Measurements from ENCODE around the gene CACNB2. TPM values are rescaled to one million over a fixed set of nuclear protein-coding genes. Genes with fewer than 3 reads are reported as not detected.

Gene CACNB2
- total RNA-seq, 1 donor = 1.3 TPM

DNA sequence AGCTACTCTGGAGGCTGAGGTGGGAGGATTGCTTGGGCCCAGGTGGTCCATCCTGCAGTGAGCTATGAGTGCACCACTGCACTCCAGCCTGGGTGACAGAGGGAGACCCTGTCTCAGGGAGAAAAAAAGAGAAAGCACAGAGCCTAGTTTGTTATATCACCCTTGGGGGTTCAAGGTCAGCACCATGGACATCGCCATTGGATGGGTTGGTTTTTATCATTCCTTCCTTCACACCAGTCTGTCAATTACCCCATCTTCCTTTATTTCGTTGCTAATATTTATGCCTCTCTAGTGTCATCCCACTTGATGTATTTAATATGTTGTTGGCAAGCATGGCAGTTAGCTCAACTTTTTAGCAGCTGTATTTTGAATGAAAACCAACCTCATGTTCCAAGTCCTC is 328.9 kb downstream of the CACNB2 start:
- TF ChIP-seq, protein P1, sequence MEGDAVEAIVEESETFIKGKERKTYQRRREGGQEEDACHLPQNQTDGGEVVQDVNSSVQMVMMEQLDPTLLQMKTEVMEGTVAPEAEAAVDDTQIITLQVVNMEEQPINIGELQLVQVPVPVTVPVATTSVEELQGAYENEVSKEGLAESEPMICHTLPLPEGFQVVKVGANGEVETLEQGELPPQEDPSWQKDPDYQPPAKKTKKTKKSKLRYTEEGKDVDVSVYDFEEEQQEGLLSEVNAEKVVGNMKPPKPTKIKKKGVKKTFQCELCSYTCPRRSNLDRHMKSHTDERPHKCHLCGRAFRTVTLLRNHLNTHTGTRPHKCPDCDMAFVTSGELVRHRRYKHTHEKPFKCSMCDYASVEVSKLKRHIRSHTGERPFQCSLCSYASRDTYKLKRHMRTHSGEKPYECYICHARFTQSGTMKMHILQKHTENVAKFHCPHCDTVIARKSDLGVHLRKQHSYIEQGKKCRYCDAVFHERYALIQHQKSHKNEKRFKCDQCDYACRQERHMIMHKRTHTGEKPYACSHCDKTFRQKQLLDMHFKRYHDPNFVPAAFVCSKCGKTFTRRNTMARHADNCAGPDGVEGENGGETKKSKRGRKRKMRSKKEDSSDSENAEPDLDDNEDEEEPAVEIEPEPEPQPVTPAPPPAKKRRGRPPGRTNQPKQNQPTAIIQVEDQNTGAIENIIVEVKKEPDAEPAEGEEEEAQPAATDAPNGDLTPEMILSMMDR (IDR thresholded peaks at IDR 0.05; ENCODE audit: insufficient read depth, low read depth, low read length) = no peak
- DNase-seq (ENCODE audit: low read depth) = no peak

DNA sequence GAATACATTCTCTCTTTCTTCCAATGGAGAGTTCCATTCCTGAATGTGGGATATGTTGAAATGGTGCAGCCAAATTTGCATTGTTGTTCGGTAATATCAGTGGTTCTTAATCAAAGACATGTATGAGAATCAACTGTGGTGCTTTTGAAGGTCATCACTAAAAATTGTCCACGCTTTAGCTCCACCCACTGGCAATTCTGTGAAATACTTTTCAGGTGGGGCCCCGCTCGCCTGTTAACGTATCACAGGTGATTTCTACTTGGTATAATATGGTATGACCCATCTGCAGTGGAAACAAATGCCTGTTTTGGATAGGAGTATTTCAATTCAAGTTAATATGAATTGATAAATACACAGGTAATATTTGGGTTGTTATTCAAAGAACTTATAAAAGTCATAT is 332.8 kb downstream of the CACNB2 start:
- no peak for DNase-seq (ENCODE audit: low read depth)
- TF ChIP-seq, protein P1 (IDR thresholded peaks at IDR 0.05; ENCODE audit: insufficient read depth, low read depth, low read length) = no peak
- H3K4me3 ChIP-seq (ENCODE audit: low read depth, low read length) = no peak overlapping the region

More for the DNA sequence above, 328.9 kb downstream of the CACNB2 start:
- no peak overlapping the region for H3K4me3 ChIP-seq (ENCODE audit: low read depth, low read length)

DNA sequence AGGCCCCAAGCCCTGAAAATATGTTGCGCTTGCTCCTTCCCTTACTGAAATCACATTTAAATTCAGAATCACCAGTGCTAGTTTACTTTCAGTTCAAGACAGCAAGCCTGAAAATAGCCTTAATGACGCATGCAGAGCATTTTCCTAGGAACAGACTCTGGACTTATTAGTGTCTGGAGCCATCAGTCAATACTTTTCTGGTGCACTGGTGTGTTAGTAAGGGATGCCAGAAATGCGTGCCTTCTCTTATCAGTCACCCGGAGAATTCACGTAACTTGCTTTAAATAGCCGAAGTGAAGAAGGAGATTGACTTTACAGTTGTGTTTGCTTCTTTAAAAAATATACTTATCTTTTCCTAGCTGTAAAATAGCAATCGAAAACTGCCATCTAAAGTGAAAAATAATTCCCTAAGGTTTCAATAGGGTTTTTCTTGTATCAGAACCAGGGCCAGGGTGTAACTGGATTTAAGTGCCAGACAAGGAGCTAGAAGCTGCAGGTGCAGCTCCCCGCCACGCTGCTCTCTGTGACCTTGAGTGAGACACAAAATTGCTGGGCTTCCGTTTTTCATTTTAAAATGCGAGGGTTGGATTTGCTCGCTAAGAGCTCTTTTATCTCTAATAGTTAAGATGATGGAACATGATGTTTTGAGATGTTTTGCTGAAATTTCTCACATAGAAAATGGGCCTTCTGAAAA is 333.3 kb downstream of the CACNB2 start:
- no peak for DNase-seq (ENCODE audit: low read depth)
- TF ChIP-seq, protein P1 (IDR thresholded peaks at IDR 0.05; ENCODE audit: insufficient read depth, low read depth, low read length) = no peak
- no peak overlapping the region for H3K4me3 ChIP-seq (ENCODE audit: low read depth, low read length)

DNA sequence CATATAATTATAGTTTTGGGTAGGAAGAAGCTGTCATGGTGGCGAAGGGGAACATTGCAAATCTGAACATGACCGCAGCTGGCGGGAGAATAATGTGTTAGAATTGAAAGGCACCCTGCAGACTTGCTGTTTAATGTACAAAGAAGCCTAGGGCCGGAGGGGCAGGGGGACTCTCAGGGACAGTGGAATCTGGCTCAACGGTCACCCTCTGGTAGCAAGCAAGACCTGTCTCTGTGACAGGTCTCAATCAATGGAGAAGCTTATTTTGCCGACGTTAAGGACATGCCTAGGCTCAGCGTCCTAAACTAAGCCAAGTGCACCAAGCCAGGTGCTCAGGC is 333.9 kb downstream of the CACNB2 start:
- no peak overlapping the region for H3K4me3 ChIP-seq (ENCODE audit: low read depth, low read length)
- TF ChIP-seq, protein P1 (IDR thresholded peaks at IDR 0.05; ENCODE audit: insufficient read depth, low read depth, low read length) = no peak
- DNase-seq (ENCODE audit: low read depth) = no peak

DNA sequence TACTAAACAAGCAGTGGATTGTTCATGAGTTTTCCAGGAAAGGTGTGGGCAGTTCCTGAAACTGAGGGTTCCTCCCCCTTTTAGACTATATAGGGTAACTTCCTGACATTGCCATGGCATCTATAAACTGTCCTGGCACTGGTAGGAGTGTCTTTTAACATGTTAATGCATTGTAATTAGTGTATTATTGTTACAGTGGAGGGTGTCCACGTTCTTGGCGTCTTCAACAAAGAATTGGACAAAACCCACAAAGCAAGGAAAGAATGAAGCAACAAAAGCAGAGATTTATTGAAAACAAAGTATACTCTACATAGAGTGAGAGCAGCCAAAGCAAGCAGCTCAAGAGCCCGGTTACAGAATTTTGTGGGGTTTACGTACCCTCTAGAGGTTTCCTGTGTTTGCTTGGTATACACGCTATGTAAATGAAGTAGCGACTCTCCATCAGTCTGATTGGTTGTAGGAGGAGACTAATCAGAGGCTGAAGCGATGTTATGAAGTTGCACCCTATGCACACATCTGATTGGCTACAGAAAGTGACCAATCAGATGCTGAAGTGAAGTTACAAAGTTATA is 335.9 kb downstream of the CACNB2 start:
- H3K4me3 ChIP-seq (ENCODE audit: low read depth, low read length) = no peak overlapping the region
- TF ChIP-seq, protein P1 (IDR thresholded peaks at IDR 0.05; ENCODE audit: insufficient read depth, low read depth, low read length) = no peak
- no peak for DNase-seq (ENCODE audit: low read depth)

DNA sequence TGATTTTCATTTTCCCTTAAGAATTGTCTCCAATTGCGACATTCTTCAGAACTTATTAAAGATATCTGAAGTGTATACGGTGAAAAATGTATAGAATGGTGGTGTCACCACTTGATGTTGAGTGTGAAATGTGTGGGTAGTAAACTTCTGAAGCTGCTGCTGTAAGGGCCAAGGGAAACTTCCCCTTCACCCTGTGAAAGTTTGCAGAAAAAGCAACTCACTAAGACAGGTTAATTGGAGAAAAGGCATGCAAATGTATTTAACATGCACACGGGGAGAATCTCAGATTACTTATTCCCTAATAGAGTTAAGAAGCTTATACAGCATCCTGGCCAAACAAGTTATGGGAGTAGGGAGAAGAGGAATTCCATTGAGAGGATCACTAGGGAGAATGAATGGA is 338.1 kb downstream of the CACNB2 start:
- no peak overlapping the region for H3K4me3 ChIP-seq (ENCODE audit: low read depth, low read length)
- no peak for DNase-seq (ENCODE audit: low read depth)
- TF ChIP-seq, protein P1 (IDR thresholded peaks at IDR 0.05; ENCODE audit: insufficient read depth, low read depth, low read length) = no peak

DNA sequence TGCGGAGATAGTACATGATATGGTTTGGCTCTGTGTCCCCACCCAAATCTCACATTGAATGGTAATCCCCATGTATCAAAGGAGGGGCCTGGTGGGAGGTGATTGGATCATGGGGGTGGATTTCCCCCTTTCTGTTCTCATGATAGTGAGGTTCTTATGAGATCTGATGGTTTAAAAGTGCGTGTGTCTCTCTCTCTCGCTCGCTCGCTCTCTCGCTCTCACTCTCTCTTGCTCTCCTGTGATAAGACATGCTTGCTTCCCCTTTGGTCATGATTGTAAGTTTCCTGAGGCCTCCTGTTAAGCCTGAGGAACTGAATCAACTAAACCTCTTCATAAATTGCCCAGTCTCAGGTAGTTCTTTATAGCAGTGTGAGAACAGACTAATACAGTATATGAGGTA is 339.3 kb downstream of the CACNB2 start:
- H3K4me3 ChIP-seq (ENCODE audit: low read depth, low read length) = no peak overlapping the region
- TF ChIP-seq, protein P1 (IDR thresholded peaks at IDR 0.05; ENCODE audit: insufficient read depth, low read depth, low read length) = no peak
- DNase-seq (ENCODE audit: low read depth) = no peak

All from fibroblast of villous mesenchyme (primary cell).